Type B pancreatic cell (in vitro differentiated cells): ENCODE measurements around the gene EPHA6. TPM values are rescaled to one million over a fixed set of nuclear protein-coding genes. Genes with fewer than 3 reads are reported as not detected.

Experiments used
- DNase-seq: peaks from one replicate; pipeline ENCODE4 v3.0.0; 2021; ENCODE audit warnings: mixed read lengths; ENCODE audit not compliant: unreplicated experiment; ENCODE audit errors: extremely low spot score
- H3K27ac Mint-ChIP-seq: 2 replicates; pipeline ENCODE4 v1.8.0; 2021; ENCODE audit warnings: mild to moderate bottlenecking, mixed read lengths
- H3K27me3 Mint-ChIP-seq: 2 replicates; pipeline ENCODE4 v1.8.0; 2021; ENCODE audit warnings: mixed read lengths
- H3K36me3 Mint-ChIP-seq: 2 replicates; pipeline ENCODE4 v1.8.0; 2021; ENCODE audit warnings: mixed read lengths
- H3K4me1 Mint-ChIP-seq: one replicate; pipeline ENCODE4 v1.8.0; 2021; ENCODE audit warnings: mixed read lengths; ENCODE audit not compliant: unreplicated experiment
- H3K4me3 Mint-ChIP-seq: 2 replicates; pipeline ENCODE4 v1.8.0; 2021; ENCODE audit warnings: mild to moderate bottlenecking, mixed read lengths
- H3K9me3 Mint-ChIP-seq: 2 replicates; pipeline ENCODE4 v1.8.0; 2021; ENCODE audit warnings: mixed read lengths
- CTCF ChIP-seq: fragments of 200-600 bp; sonication (generic); conservative IDR thresholded peaks from 2 replicates; pipeline ENCODE4 v1.5.0; 2021; ENCODE audit warnings: antibody characterized with exemption, mild to moderate bottlenecking
- total RNA-seq: library from RNA; stranded (reverse); gene quantifications from 2 replicates; pipeline ENCODE4 v1.2.1, GENCODE V29; 2021; ENCODE audit warnings: low replicate concordance

The EPHA6 gene
- total RNA-seq, 1 donor from 2014 or later: 9.9 TPM

GRCh38 chr3:97256060-97256459, 441.7 kb downstream of the EPHA6 start:
- Mint-ChIP-seq H3K27ac (no peak overlapping the region), H3K4me1 (no peaks in the 10 kb centered on the region), H3K4me3 (no peak overlapping the region), H3K9me3 (no peaks in the 10 kb centered on the region), H3K36me3 (no peaks in the 10 kb centered on the region), H3K27me3 (no peaks in the 10 kb centered on the region)
- DNase-seq: no peak
- TF ChIP-seq CTCF: peak; percentile 57

- Mint-ChIP-seq H3K9me3 (no peaks in the 10 kb centered on the region), H3K27ac (no peak overlapping the region), H3K36me3 (no peaks in the 10 kb centered on the region), H3K4me3 (no peak overlapping the region), H3K27me3 (no peaks in the 10 kb centered on the region), H3K4me1 (no peaks in the 10 kb centered on the region)
- DNase-seq: no peak
- no peak for TF ChIP-seq CTCF
Measured at GRCh38 chr3:97257942-97258697, 443.7 kb downstream of the EPHA6 start.

DNA sequence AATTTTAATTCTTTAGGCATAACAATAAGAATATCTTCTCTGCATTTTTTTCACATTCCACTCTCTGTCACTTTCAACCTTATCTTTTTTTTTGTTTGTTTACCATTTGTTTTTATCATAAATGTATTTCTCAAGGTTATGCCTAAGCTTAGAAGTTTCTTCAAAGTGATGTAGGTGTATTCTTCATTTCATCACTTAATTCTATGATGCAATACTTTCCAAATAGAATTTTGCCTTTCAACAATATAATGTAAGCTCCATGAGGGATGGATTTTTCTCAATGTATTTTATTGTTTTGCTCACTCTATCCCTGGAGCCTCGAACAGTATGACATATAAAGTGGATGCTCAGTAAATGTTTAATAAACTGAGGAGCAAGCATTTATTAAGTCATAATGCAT, 444.9 kb downstream of the EPHA6 start:
- no peak for TF ChIP-seq CTCF
- no peak for DNase-seq
- Mint-ChIP-seq H3K4me1 (no peaks in the 10 kb centered on the region), H3K9me3 (no peaks in the 10 kb centered on the region), H3K36me3 (no peaks in the 10 kb centered on the region), H3K27me3 (no peaks in the 10 kb centered on the region), H3K4me3 (no peak overlapping the region), H3K27ac (no peak overlapping the region)

DNA sequence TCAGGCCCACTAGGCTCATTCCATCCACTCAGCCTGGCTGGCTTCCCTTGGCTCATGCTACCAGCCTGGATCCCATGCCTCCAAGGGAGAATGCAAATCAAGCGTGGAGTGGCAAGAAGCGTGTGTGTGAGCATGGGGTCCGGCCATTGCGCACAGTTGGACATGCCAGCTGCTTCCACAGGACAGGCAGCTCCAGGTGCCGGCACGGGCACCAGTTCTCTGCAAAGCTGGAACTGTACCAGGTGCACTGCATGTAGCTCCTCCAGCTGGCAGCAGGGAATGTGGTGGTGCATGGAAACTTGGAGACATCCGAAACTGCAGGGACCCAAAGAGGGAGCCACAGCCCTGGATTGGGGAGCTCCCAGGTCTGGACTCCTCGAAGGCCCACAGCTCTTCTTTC, 449.8 kb downstream of the EPHA6 start:
- no peak overlapping the region for H3K27ac Mint-ChIP-seq
- no peaks in the 10 kb centered on the region for H3K27me3 Mint-ChIP-seq
- no peak for TF ChIP-seq CTCF

GRCh38 chr3:97265237-97266005, 451.0 kb downstream of the EPHA6 start:
- Mint-ChIP-seq H3K4me1 (no peaks in the 10 kb centered on the region), H3K36me3 (no peaks in the 10 kb centered on the region), H3K4me3 (no peak overlapping the region), H3K27ac (no peak overlapping the region), H3K9me3 (no peaks in the 10 kb centered on the region), H3K27me3 (no peaks in the 10 kb centered on the region)
- no peak for DNase-seq
- TF ChIP-seq CTCF: no peak

More for the DNA sequence above, 449.8 kb downstream of the EPHA6 start:
- DNase-seq: no peak
- H3K9me3 Mint-ChIP-seq: no peaks in the 10 kb centered on the region
- no peaks in the 10 kb centered on the region for H3K4me1 Mint-ChIP-seq
- no peaks in the 10 kb centered on the region for H3K36me3 Mint-ChIP-seq
- no peak overlapping the region for H3K4me3 Mint-ChIP-seq
